GM21825 (cell line): ENCODE measurements around the gene CCDC51.

Source experiments
- ATAC-seq: cut with Tn5 transposase; IDR thresholded peaks from one replicate; pipeline ENCODE4 v1.9.1; 2021; ENCODE audit warnings: mild to moderate bottlenecking, moderate library complexity; ENCODE audit not compliant: unreplicated experiment

CCDC51 gene

DNA sequence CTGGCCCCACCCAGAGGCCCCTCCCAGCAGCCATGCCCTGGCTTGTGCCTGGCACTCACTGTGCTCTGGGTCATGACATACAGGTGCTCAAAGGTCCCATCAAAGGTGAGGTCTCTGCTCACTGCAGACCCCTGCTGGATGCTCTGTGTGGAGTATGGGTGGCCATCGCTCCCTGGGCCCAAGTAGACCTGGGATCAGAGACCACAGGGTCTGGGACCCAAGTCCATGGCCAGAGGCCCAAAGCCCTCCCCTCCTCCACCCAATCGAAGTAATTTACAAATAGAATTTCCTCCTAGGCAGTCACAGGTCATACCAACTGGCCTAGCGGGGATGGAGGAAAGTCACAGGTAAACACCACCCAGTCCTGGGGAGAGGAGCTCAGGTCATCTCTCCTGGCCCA is 17.6 kb downstream of the CCDC51 start:
- no peak for ATAC-seq

DNA sequence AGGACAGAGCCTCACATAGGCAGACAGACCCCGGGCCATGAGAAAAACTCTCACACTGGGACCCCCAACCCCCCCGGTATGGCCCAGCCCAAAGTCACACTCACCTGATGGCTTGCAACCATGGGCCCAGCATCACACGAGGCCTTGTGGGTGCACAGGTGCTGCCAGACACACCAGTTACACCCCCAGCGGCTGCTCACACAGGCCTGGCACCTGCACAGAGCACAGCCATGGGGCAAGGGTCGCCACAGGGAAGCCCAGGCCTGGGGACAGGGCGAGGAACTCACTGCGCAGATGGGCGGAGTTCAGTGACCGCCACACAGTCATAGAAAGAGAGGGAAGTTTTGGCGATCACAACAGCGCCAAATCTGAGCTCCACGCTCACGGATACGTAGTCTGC is 19.4 kb downstream of the CCDC51 start:
- ATAC-seq = no peak

DNA sequence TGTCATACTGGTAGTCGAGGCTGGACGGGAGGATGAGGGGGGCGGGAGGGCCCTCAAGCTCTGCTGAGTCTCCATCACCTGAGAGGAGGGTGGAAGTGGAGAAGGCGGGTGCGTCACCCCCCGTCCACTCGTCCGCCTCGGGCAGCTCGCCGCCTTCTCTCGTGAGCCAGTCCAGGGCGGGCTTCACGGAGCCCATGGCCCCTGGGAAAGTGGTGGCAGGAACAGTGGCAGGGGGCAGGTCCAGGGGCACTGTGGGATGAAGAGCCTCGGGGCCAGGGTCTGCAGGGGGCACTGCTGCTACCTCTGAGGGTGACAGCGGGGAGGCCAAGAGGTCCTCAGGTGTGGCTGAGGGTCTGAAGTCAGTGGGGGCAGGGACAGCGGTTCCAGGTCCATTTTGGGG is 20.3 kb downstream of the CCDC51 start:
- no peak for ATAC-seq

DNA sequence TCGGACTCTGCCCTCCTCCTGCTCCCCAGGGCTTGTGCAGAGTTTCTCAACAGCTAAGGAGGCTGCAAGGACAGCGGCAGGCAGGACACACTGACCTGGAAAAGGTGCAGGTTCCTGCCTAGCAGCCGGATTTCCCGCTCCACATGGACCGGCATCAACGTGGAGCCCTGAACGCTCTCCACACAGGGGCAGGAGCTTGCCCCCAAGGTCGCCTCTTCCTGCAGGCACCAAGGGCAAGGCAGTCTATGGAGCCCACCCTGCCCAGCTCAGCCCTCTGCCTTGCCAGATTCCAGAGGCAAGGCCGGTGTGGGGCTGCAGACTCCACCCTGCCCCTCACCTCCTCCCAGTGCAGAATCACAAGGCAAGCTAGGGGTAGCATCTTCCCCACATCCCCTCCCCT is 20.8 kb downstream of the CCDC51 start:
- ATAC-seq = no peak

DNA sequence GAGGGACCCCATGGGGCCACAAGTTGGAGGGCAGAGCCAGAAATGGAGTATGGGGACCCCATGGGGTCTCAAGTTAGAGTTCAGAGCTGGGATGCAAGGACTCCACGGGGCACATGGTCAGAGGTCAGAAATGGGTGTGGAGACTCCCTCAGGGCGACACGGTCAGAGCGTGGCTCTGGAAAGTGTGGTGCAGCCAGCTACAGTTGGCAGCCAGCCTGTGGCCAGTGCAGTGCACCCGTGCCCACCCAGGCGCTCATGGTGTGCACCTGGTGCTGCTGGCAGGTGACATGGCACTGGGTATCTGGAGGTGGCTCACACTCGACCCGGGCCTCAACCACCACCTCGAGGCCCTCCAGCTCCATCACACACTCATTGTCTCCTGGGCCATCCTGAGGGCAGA is 21.3 kb downstream of the CCDC51 start:
- no peak for ATAC-seq

DNA sequence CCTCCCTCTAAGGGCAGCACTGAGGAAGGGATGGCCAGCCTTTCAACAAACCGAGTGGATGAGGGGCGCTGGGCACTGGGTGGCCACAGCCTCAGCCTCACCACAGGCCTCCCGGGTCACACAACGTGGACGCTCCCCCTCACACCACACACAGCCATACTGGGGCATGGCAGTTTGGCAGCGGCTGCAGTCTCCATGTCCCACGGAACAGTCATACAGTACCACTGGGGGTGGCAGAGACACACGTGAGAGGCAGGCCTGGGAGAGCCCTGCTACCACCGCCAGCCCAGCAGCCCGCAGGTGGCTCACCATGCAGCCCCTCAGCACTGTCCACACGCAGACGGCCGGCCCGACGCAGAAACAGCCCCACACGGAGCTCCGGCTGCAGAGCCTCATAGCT is 21.8 kb downstream of the CCDC51 start:
- ATAC-seq = no peak

DNA sequence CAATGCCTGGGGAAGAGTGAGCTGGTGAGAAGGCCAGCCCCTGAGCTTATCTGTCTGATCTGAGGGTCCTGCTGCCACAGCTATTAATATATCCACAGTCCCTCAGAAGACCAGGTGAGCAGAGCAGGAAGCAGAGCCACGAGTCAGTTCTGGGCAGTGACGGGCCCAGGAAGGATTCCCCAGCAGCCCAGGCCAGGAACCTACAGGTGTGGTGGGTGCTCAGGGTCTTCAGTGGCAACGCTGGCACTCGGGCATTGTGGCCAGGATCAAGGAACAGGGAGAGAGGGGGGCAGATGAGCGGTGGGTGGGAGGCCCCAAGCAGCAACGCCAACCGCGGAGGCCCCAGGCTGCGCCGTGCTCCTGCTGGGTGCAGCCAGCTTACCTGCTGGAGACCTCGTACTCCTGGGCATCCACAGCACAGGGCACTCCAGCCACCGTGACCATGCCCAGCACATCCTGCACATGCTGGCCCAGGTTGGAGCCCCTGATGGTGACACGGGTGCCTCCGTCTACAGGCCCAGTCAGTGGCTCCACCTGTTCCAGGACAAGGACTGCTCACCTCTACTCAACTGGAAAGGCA is 22.3 kb downstream of the CCDC51 start:
- ATAC-seq = no peak

DNA sequence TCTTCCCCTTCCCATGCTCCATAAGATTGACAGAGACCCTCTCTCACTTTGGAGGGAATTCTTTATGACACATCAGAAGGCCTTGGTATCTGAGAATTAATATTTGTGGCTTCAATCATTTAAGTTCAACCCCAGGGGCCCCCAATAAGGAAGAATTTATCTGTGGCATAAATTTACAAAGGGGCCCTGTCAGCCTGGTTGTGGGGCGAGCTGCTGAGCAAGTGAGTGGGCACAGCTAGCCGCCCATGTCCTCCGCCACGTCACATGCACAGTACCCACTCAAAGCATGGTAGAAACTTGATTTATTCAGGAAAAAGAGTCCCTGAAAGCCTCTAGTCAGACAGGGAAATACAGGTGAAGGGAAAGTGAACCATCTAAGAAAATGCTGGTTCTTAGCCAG is 23.4 kb downstream of the CCDC51 start:
- ATAC-seq = no peak

DNA sequence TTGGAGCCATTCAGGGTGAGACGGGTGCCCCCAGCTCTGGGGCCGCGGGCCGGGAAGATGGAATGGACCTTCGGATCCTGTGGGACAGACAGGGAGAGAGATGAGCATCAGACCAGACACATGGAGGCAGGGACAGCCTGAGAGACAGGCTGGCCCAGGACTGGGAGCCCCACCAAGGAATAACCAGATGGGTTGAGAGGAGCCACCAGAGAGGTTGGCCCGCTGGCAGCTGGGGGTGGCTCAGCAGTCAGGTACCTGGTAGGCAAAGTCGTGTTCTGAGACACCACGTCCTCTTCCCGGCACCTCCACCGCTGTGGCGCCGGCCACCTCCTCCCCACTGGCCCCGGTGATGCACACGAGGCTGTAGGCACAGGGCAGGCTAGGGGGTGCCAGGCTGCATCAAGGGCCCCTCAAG is 23.8 kb downstream of the CCDC51 start:
- ATAC-seq = no peak

DNA sequence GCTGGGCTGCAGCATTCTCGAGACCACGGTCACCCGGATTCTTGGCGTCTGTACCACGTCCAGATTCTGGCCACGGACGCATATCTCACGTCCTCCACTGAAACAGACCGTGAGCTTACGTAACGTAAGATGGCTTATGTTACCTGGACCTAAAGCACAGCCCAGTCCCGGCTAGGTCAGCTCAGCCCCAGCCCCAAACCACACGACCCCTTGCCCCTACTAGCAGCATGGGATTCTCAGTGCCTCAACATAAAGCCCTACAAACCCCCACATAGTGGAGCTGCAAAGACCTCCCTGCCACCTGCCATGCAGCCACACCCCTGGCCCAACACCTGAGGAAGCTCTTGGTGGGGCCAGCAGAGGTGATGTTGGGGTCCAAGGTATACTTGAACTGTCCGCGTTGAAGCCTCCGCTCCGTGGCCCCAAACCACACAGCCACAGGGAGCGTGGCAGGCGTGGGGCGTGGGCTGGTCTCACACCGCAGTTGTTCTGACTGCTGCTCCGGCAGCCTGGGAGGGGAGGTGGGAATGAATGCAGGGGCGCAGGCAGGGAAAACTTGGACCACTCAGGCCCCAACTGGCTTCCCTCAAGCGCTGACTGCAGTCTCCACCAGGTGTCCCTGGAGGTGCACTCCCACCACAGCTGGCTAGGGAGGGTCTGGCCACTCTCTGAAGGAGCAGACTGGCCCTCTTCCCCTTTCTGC is 24.5 kb downstream of the CCDC51 start:
- ATAC-seq = no peak

DNA sequence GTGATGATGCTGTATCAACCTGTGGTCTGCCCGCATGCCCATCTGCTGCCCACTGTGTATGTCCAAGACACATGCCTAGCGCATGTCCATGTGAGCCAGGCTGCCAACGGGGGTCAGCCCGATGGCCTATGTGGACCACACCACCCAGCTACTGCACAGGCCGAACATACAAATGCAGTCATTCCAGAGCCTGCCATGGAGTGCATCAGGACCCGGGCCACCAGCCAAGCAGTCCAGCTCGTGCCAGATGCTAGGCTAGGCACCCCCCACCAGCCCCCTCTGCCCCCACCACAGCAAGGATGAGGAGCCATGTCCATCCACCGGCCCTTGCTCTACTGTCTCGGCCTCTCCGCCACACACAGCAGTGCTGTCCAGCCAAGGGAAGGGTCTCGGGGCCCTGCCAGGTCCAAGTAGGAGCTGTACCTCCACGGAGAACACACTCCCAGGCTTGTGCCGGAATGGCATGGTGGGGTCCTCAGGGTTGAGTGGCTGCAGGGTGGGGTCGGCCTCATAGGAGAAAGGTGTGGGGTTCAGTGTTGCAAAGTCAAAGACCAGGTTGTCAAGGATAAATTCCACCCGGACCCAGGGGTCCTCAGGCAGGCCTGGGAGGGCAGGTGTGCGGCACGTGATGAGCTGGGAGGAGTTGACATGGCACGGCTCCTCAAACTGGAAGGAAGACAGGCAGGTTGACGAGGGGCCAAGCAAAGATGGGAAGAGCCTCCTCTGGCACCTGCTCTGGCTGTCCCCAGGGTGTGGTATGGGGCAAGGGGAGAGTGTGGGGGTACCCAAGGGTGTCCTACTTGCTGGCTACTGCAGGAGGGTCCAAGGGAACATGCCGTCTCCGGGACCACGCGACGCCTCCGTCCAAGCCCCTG is 25.3 kb downstream of the CCDC51 start:
- ATAC-seq = no peak

DNA sequence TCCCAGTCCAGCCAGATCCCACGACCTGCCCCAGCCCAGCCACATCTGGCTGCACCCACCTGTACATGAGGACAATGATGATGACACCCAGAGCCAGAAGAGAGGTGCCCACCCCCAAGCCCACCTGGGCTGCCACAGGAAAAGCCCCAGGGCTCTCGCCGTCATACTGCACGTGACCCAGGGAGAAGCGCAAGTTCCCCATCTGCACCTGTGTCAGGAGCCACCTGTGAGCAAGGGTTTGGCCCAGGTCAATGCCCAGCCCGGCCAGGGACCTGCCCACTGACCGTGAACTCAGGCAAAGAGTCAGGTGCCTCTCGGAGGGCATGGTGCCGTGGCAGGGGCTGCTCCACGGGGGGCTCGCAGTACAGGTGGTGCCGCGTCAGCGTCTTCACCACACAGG is 26.3 kb downstream of the CCDC51 start:
- ATAC-seq = no peak

DNA sequence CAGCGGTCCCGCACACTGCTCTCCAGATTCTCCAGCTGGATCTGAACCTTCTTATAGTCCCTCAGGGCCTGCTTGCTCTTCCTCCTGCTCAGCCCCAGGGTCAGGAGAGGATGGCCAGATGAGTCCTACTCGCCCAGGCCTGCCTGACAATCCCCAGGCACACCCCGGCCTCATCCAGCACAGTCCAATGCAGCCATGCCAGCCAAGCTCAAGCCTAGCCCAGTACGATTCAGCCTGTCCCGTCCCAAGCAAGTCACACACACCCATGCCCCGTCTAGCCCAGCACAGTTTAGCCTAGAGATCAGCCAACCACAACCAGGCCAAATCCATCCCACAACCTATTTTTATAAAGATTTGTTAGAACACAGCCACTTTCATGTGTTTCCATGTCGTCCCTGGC is 26.8 kb downstream of the CCDC51 start:
- ATAC-seq = no peak

DNA sequence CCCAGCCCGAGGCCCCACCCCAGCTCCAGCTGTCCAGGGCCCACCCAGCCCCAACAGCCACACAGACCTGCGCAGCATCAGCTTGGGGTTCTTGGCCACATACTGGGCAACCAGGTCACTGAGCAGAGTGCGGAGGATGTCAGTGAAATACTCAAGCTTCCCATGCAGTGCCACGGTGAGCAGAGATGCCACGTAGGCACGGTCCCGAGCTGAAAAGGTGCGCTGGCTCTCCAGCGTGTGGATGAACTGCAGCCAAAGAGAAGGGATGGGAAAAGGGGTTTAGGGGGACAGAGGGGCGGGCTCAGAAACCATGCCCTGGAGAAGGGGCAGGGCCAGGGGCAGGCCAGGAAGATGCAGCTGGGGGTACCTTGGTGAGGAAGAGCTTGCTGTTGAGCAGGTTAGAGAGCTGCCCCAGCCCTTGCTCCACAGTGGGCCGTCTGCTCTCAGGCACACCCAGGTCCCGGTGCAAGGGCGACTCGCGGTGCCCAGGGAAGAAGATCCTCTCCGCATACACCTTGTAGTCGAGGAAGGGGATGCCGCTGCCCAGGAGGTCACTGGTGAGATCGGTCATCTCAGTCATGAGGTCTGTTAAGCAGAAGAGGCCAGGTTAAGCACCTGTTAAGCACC is 27.4 kb downstream of the CCDC51 start:
- no peak for ATAC-seq

DNA sequence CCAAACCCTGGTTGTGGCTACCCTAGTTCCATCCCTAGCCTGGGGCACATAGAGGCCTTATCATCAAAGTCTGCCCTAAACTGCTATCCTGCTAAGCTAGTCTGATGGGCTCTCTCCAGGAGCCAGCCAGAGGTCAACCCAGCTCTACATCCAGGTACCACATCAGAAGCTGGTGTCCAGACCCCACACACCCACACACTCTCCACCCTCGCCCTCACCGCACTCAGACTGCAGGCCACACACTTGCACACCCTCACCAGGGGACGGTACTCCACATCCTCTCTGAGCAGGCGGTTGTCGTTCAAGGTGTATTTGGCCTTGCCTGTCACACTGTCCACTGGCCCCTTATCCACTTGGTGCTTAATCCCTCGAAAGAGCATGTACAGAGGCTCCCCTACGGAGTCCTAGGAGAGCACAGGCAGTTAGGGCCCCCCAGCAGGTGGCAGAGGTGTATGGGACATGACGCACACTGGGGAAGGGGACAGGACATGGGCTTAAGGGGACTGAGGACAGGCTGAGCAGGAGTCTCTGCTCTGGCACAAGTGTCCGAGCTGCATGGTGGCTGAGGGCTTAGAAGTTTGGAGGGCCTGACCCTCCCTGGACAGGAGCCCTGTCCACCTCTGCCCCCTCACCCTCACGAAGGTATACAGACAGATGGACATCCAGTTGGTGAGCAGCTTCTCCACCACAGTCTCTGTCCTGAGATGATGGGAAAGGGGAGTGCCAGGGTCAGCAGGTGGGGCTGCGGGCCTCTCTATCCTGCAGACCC is 28.1 kb downstream of the CCDC51 start:
- ATAC-seq = no peak

DNA sequence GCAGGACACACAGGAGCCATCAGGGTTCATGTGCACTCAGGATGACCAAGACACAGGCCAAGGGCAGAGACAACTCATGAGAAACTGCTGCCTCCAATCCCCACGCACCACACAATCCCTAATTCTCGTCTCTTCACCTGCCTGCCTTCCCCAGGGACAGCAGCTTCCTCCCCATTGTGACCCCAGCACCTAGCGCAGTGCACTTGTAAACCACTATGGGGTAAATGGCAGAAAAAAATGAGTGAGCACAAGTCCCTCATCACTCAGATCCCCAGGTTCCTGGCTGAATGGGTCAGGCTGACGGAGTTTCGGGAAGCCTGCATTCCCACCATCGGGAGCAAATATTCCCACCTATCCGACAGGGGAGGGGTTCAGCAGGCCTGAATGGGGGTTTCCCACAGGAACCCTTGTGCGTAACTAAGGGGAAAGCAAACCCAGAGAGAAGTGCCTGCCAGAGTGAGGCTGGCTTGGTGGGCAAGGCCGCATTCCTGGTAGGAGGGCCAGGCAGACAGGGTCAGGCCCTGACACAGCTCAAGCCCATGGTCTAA is 28.8 kb downstream of the CCDC51 start:
- no peak for ATAC-seq

DNA sequence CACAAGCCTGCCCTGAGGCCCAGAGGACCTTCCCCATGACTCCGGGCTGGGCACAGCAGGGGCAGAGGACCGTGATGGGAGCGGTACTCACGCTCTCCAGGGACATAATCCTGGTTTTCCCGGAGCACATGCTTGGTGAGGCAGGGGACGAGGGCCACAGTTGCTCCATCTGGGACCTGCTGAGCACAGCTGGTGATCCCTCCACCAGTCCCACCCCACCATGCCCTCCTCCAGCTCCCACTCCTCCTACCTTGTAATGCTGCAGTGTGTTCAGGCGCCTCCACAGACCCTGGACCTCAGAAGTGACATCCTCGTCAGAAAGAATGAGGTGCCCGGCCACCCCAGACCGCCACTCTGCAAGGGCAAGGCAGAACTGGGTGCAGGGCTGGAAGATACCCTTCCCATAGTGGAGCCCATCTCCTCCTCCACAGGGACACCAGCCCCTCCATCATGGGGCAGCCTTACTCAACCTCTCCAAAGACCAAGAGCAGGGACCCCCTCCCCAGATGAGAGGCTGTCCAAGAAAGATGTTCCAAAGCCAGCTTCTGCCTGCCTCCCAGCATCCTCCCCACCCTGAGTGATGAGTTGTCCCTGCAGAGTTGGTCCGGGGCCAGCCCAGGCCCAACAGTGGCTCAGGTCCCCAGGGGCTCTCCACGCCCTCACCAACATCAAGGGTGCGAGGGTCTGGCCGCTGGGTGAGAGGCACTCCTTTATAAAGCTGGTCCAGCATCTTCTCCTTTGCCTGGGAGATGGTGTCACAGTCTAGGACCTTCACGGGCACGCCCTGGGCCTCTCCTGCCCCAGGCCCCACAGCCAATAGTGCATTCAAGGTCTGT is 29.5 kb downstream of the CCDC51 start:
- ATAC-seq = no peak

DNA sequence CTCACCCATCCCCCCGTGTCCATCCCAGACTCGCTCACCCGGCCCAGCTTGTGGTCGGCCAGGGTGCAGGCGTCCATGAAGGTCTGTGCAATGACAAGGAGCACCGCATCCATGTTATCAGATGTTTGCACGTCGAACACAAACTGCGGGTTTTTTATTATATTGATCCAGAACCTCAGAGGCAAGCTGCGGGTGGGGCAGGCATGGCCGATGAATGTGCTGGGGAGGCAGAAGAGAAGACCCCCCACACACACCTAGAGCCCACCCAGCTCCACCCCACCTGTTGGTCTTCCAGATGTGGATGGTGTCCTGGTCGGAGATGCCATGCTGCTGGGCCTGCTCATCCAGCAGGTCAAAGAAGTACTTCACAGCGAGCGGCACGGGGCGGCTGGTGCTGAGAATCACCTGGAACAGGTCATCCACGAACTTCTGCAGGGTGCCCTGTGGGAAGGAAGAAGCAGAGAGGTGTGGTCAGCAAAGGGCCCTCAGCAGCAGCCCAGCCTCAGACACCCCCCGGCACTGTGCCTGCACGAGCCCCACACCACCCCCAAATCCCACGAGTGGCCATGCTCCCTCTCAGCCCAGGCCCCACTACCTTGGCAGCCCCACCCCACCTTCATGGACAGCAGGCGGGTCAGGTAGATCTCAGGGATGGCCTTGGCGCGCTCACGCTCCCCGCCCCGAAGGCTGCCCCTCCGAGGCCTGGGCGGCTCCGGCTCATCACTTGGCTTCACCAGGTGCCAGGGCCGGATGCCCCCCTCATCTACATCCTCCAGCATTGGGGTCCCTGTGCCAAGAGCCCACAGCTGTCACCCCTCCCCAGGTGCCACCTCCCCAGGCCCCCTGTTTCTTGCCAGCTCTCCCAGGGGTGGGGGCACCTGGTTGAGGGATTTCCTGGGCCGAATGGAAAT is 30.4 kb downstream of the CCDC51 start:
- no peak for ATAC-seq

DNA sequence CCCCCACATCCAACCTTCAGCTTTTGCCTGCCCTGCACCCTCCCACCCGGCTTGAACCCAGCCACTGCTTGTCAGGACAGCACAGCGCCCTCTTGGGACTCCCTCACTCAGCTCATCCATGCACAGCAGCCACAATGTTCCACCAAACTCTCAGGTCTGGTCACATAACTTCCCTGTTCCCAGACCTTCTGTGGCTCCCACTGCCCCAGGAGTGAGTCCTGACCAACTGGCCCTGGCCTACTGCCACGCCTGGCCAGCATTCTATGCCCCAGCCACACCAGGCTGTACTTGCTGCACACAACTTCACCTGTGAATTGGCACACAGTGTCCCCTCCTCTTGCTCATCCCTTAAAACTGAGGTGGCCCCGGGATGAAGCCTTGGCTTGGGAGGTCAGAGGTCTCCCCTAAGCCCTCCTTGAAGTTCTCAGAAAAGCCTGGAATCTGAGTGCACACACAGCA is 31.1 kb downstream of the CCDC51 start:
- no peak for ATAC-seq
